GM19467 (cell line): ENCODE data around the gene PPM1H.

Source experiments
- ATAC-seq: cut with Tn5 transposase; IDR thresholded peaks from one replicate; pipeline ENCODE4 v1.9.1; 2021; ENCODE audit warnings: mild to moderate bottlenecking, moderate library complexity; ENCODE audit not compliant: unreplicated experiment

The PPM1H gene

GRCh38 chr12:62627181-62627580 is 307.8 kb downstream of the PPM1H start:
- ATAC-seq = no peak

- no peak for ATAC-seq
These were observed 309.7 kb downstream of the PPM1H start for GRCh38 chr12:62625228-62625627.

GRCh38 chr12:62622177-62622576 is 312.8 kb downstream of the PPM1H start:
- no peak for ATAC-seq

- ATAC-seq = no peak
These were observed 313.8 kb downstream of the PPM1H start for GRCh38 chr12:62621101-62621638.

- ATAC-seq = no peak
These were observed 316.0 kb downstream of the PPM1H start for GRCh38 chr12:62618930-62619329.

GRCh38 chr12:62618319-62618718 is 316.6 kb downstream of the PPM1H start:
- ATAC-seq = no peak

GRCh38 chr12:62613081-62613480 is 321.9 kb downstream of the PPM1H start:
- ATAC-seq = no peak

GRCh38 chr12:62606654-62607053 is 328.3 kb downstream of the PPM1H start:
- no peak for ATAC-seq

GRCh38 chr12:62605981-62606380 is 329.0 kb downstream of the PPM1H start:
- ATAC-seq = no peak

- ATAC-seq = no peak
These were observed 330.1 kb downstream of the PPM1H start for GRCh38 chr12:62604871-62605270.

GRCh38 chr12:62604373-62604772 is 330.6 kb downstream of the PPM1H start:
- ATAC-seq = no peak

GRCh38 chr12:62603811-62604098 is 331.2 kb downstream of the PPM1H start:
- no peak for ATAC-seq

GRCh38 chr12:62603061-62603810 is 331.7 kb downstream of the PPM1H start:
- ATAC-seq = peak; percentile 72

GRCh38 chr12:62602255-62603060 is 332.5 kb downstream of the PPM1H start:
- ATAC-seq = peak; percentile 61

GRCh38 chr12:62601765-62602164 is 333.2 kb downstream of the PPM1H start:
- no peak for ATAC-seq

GRCh38 chr12:62599854-62600437 is 335.0 kb downstream of the PPM1H start:
- no peak for ATAC-seq

GRCh38 chr12:62598846-62599245 is 336.1 kb downstream of the PPM1H start:
- ATAC-seq = no peak

GRCh38 chr12:62597253-62597652 is 337.7 kb downstream of the PPM1H start:
- no peak for ATAC-seq
